Activated naive CD8-positive, alpha-beta T cell (primary cell): ENCODE data around the gene ALS2CL.

ENCODE experiments used
- H3K27ac Mint-ChIP-seq: one replicate; pipeline ENCODE4 v1.8.0; 2021; ENCODE audit warnings: mixed read lengths
- H3K27me3 Mint-ChIP-seq: one replicate; pipeline ENCODE4 v1.8.0; 2021; ENCODE audit warnings: mixed read lengths
- H3K36me3 Mint-ChIP-seq: one replicate; pipeline ENCODE4 v1.8.0; 2021; ENCODE audit warnings: mixed read lengths
- H3K4me1 Mint-ChIP-seq: one replicate; pipeline ENCODE4 v1.8.0; 2021; ENCODE audit warnings: low read depth, mixed read lengths
- H3K4me3 Mint-ChIP-seq: one replicate; pipeline ENCODE4 v1.8.0; 2021; ENCODE audit warnings: mild to moderate bottlenecking, mixed read lengths
- H3K9me3 Mint-ChIP-seq: one replicate; pipeline ENCODE4 v1.8.0; 2021; ENCODE audit warnings: low read depth, mixed read lengths

Gene ALS2CL

GRCh38 chr3:46719735-46720271, 26.3 kb upstream of the ALS2CL start:
- Mint-ChIP-seq H3K27me3 (peaks cover 10% of the 10 kb centered on the region), H3K4me1 (no peaks in the 10 kb centered on the region), H3K9me3 (no peaks in the 10 kb centered on the region), H3K27ac (no peak overlapping the region), H3K36me3 (no peaks in the 10 kb centered on the region), H3K4me3 (no peak overlapping the region)

DNA sequence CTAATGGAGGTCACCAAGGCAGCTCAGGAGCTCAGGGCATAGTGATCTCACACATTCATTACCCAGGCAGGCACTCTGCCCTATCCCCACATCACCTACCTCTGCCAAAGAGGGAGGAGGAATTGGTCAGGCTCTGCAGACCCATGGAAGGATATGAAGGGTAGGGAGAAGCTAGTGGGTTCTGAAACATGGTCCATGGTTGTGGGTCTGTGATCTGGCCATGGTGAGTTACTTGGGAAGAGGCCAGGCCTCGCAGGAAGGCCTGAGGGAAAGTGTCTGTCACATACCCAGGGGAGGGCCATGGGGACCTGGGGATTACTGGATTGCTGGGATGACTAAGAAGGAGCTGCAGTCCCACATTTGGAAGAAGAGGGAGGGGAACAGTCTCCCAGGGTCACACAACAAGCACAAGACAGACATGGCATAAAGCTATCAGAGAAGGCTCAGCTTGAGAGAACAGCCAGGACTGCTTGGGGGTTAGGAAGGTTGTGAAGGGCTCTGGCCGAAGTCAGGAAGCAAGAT, 25.6 kb upstream of the ALS2CL start:
- Mint-ChIP-seq H3K27me3 (peaks cover 10% of the 10 kb centered on the region), H3K4me1 (no peaks in the 10 kb centered on the region), H3K4me3 (no peak overlapping the region), H3K27ac (no peak overlapping the region), H3K9me3 (no peaks in the 10 kb centered on the region), H3K36me3 (no peaks in the 10 kb centered on the region)

GRCh38 chr3:46717447-46718231, 24.2 kb upstream of the ALS2CL start, which contains the start of gene PRSS50:
Gene PRSS50 (minus strand): TSS chr3:46717869. CDS start chr3:46717824, 45 bp downstream.
- Mint-ChIP-seq H3K9me3 (no peaks in the 10 kb centered on the region), H3K36me3 (no peaks in the 10 kb centered on the region), H3K4me1 (no peaks in the 10 kb centered on the region), H3K4me3 (no peak within 1 kb of the TSS), H3K27me3 (peaks cover 10% of the 10 kb centered on the region), H3K27ac (no peak within 1 kb of the TSS)

DNA sequence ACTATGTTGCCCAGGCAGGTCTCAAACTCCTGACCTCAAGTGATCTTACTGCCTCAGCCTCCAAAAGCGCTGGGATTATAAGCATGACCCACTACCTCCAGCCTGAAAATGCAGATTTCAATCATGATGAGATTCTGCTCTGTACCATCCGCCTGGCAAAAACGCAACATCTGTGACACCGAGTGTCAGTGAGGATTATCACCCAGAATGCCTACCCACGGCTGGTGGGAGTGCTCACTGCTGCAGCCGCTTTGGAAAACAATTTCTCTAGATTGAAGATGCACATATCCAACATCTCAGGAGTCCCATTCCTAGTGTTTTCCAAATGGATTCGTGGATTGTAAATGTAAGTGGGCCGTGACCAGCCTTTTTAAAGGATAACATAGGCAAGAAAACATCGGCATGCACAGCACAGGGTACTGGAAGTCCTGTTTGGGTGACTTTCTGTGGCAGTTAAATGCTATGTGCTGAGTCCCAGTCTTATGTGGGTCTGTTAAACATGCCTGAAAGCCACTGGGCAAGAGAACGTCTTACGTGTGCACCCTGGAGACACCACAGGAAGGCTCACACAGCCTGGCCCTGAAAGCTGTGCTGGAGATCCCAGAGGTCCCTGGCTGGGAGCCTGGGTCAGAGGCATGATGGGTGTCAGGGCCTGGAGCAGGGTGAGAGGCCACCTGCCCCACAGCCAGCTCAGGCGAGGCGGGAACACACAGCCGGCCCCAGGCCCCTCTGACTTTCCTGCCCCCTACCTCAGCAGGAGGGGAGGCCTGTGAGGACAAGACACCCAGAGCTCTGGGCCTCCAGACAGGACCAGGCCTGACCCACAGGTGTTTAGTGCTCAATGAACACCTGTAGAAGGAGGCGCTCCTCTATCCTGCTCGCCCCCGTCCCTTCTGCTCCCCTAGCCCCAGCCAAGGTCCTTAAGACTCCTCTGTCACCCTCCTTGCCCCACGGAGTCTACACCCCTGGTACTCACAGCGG, 23.3 kb upstream of the ALS2CL start:
- H3K4me1 Mint-ChIP-seq, result no peaks in the 10 kb centered on the region
- H3K9me3 Mint-ChIP-seq, result no peaks in the 10 kb centered on the region
- no peaks in the 10 kb centered on the region for H3K36me3 Mint-ChIP-seq
- H3K4me3 Mint-ChIP-seq, result no peak overlapping the region
- peaks cover 10% of the 10 kb centered on the region for H3K27me3 Mint-ChIP-seq
- no peak overlapping the region for H3K27ac Mint-ChIP-seq

DNA sequence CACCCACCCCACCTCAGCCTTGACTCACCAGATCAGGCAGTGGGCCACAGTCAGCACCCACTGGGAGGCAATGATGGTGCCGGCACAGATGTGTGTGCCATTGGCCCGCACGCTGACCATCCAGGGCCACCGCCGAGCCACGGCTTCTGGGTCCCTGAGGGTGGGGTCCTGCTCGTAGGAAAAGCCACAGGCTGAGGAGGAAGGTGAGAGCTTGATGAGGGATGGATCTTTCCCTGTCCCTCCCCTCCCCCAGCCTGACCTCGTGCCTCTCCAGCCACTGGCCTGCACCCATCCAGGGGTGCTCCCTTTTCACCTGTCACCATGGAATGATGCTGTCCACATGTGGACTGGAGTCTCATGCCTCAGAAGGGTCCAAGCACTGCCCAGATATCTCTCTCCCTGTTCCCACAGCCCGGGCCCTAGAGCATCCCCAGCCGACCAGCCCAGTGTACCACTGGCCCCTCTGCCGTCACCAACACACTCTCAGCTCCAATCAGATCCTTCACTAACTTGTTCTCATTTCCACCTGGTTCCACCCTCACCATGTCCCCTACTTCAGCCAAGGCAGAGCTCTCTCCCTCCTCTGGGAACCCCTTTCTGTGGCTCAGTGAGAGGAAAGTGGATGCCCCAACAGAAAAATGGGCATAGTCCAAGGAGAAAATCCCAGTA, 22.2 kb upstream of the ALS2CL start:
- no peak overlapping the region for H3K27ac Mint-ChIP-seq
- H3K27me3 Mint-ChIP-seq, result peaks cover 9% of the 10 kb centered on the region
- no peaks in the 10 kb centered on the region for H3K36me3 Mint-ChIP-seq
- H3K4me1 Mint-ChIP-seq, result no peaks in the 10 kb centered on the region
- H3K9me3 Mint-ChIP-seq, result no peaks in the 10 kb centered on the region
- no peak overlapping the region for H3K4me3 Mint-ChIP-seq

DNA sequence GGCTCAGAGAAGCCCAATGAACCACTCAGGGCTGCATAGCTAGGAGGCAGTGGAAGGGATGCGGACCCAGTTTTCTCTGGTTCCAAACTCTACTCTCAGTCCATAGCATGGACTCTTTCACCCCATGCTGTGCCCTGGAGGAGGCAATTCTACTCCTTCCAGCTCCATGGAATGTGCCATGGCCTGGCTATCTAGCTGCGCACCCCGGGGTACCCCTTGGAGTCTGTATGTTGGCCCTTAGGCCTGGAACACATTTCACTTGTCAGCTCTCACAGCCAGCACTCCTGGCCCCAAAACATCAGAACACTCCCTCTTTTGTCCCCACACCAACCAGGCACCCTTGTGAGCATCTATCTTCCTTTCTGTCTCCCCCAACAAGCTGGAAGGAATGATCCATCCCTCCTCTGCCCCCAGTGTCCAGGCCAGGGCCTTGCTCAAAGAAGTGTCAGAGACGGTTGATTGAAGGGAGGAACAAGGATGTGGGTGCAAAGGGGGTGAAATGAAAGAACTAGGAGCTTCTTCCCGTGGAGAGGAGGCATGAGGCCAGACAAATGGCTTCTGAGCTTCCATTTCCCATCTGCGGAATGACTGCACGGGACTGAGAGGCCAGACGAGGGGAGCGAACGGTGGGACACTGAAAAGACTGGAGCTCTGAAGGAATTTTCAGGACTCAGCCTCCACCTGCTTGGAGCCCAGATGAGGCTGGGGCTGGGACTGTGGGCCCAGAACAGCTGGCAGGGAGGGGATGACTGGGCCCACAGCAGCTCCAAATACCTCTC, 21.4 kb upstream of the ALS2CL start:
- no peaks in the 10 kb centered on the region for H3K9me3 Mint-ChIP-seq
- no peaks in the 10 kb centered on the region for H3K4me1 Mint-ChIP-seq
- no peaks in the 10 kb centered on the region for H3K36me3 Mint-ChIP-seq
- no peak overlapping the region for H3K27ac Mint-ChIP-seq
- no peak overlapping the region for H3K4me3 Mint-ChIP-seq
- H3K27me3 Mint-ChIP-seq, result peaks cover 9% of the 10 kb centered on the region

GRCh38 chr3:46713898-46714552, 20.5 kb upstream of the ALS2CL start:
- H3K27me3 Mint-ChIP-seq, result peaks cover 6% of the 10 kb centered on the region
- H3K9me3 Mint-ChIP-seq, result no peaks in the 10 kb centered on the region
- H3K4me3 Mint-ChIP-seq, result no peak overlapping the region
- H3K36me3 Mint-ChIP-seq, result no peaks in the 10 kb centered on the region
- H3K4me1 Mint-ChIP-seq, result no peaks in the 10 kb centered on the region
- no peak overlapping the region for H3K27ac Mint-ChIP-seq

GRCh38 chr3:46713050-46713897, 19.8 kb upstream of the ALS2CL start:
- Mint-ChIP-seq H3K4me3 (no peak overlapping the region), H3K36me3 (no peaks in the 10 kb centered on the region), H3K4me1 (no peaks in the 10 kb centered on the region), H3K9me3 (no peaks in the 10 kb centered on the region), H3K27ac (no peak overlapping the region), H3K27me3 (peaks cover 4% of the 10 kb centered on the region)

GRCh38 chr3:46712191-46713049, 18.9 kb upstream of the ALS2CL start:
- Mint-ChIP-seq H3K36me3 (no peaks in the 10 kb centered on the region), H3K4me1 (no peaks in the 10 kb centered on the region), H3K4me3 (no peak overlapping the region), H3K9me3 (no peaks in the 10 kb centered on the region), H3K27ac (no peak overlapping the region), H3K27me3 (no peaks in the 10 kb centered on the region)

- no peaks in the 10 kb centered on the region for H3K36me3 Mint-ChIP-seq
- H3K9me3 Mint-ChIP-seq, result no peaks in the 10 kb centered on the region
- no peaks in the 10 kb centered on the region for H3K4me1 Mint-ChIP-seq
- H3K4me3 Mint-ChIP-seq, result no peak overlapping the region
- H3K27ac Mint-ChIP-seq, result no peak overlapping the region
- H3K27me3 Mint-ChIP-seq, result no peaks in the 10 kb centered on the region
Measured at GRCh38 chr3:46711760-46712159, 18.3 kb upstream of the ALS2CL start.

DNA sequence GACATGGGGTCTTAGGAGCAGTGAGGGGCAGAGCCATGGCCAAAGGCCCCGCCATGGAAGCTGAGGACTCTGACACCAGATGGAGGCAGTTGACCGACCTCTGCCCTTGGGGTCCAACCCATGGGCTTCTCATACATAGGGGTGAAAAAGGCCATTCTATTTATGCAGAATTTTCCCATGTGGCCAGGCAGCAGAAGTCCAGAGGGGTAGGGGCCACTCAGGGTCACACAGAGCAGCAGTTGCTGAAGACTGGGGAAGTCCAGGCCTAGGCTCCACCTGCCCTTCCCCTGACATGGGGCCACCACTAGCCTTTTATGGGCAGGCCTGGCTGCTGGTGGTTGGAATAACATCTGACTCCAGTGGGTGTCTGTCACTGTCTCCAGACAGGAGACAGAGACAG, 17.8 kb upstream of the ALS2CL start:
- Mint-ChIP-seq H3K27me3 (no peaks in the 10 kb centered on the region), H3K4me1 (no peaks in the 10 kb centered on the region), H3K27ac (no peak overlapping the region), H3K36me3 (no peaks in the 10 kb centered on the region), H3K9me3 (no peaks in the 10 kb centered on the region), H3K4me3 (no peak overlapping the region)

GRCh38 chr3:46710671-46711295, 17.3 kb upstream of the ALS2CL start:
- no peaks in the 10 kb centered on the region for H3K4me1 Mint-ChIP-seq
- no peaks in the 10 kb centered on the region for H3K27me3 Mint-ChIP-seq
- no peaks in the 10 kb centered on the region for H3K9me3 Mint-ChIP-seq
- no peak overlapping the region for H3K4me3 Mint-ChIP-seq
- no peaks in the 10 kb centered on the region for H3K36me3 Mint-ChIP-seq
- no peak overlapping the region for H3K27ac Mint-ChIP-seq
